H9 (cell line): ENCODE data around the gene MSI2. TPM values are rescaled to one million over a fixed set of nuclear protein-coding genes. Genes with fewer than 3 reads are reported as not detected.

Experiments used
- DNase-seq: peaks from one replicate; pipeline ENCODE4 v3.0.0-alpha.2; 2017
- H2AFZ ChIP-seq: one replicate; pipeline ENCODE4 v1.6.1; 2013; ENCODE audit warnings: mild to moderate bottlenecking, low read length, control low read depth, moderate library complexity
- H2AK5ac ChIP-seq: 2 replicates; pipeline ENCODE4 v1.6.1; 2013; ENCODE audit warnings: low read length, control low read depth, mixed read lengths; ENCODE audit not compliant: insufficient read length
- H2BK120ac ChIP-seq: one replicate; pipeline ENCODE4 v1.6.1; 2013; ENCODE audit warnings: low read depth, mild to moderate bottlenecking, low read length, control low read depth, inconsistent platforms; ENCODE audit not compliant: poor library complexity, severe bottlenecking
- H2BK12ac ChIP-seq: 2 replicates; pipeline ENCODE4 v1.6.1; 2013; ENCODE audit warnings: low read length, control low read depth, mixed read lengths, low read depth; ENCODE audit not compliant: insufficient read length
- H2BK15ac ChIP-seq: 2 replicates; pipeline ENCODE4 v1.6.1; 2013; ENCODE audit warnings: low read depth, low read length, control low read depth
- H2BK20ac ChIP-seq: one replicate; pipeline ENCODE4 v1.6.1; 2013; ENCODE audit warnings: low read depth, mild to moderate bottlenecking, low read length, control low read depth, inconsistent platforms; ENCODE audit not compliant: poor library complexity, severe bottlenecking
- H2BK5ac ChIP-seq: 2 replicates; pipeline ENCODE4 v1.6.1; 2013; ENCODE audit warnings: low read length, control low read depth, mixed read lengths; ENCODE audit not compliant: insufficient read length
- H3K14ac ChIP-seq: 2 replicates; pipeline ENCODE4 v1.6.1; 2013; ENCODE audit warnings: low read length, control low read depth; ENCODE audit not compliant: insufficient read depth
- H3K18ac ChIP-seq: 2 replicates; pipeline ENCODE4 v1.6.1; 2013; ENCODE audit warnings: low read depth, mild to moderate bottlenecking, mixed read lengths, low read length, control low read depth; ENCODE audit not compliant: insufficient read length
- H3K23ac ChIP-seq: 2 replicates; pipeline ENCODE4 v1.6.1; 2013; ENCODE audit warnings: low read length, control low read depth, mixed read lengths, low read depth; ENCODE audit not compliant: insufficient read length
- H3K23me2 ChIP-seq: 2 replicates; pipeline ENCODE4 v1.6.1; 2013; ENCODE audit warnings: low read depth, mild to moderate bottlenecking, mixed read lengths, low read length, control low read depth; ENCODE audit not compliant: insufficient read length, poor library complexity, severe bottlenecking
- H3K27ac ChIP-seq: 2 replicates; pipeline ENCODE4 v1.5.1; 2013; ENCODE audit warnings: low read length, control low read depth, mixed read lengths, low read depth; ENCODE audit not compliant: insufficient read length
- H3K27me3 ChIP-seq: 2 replicates; pipeline ENCODE4 v1.6.1; 2013; ENCODE audit warnings: low read length, control low read depth, inconsistent platforms; ENCODE audit not compliant: insufficient read depth
- H3K4ac ChIP-seq: 2 replicates; pipeline ENCODE4 v1.6.1; 2013; ENCODE audit warnings: low read depth, mild to moderate bottlenecking, control low read depth, inconsistent platforms, low read length, moderate library complexity
- H3K4me1 ChIP-seq: 2 replicates; pipeline ENCODE4 v1.6.1; 2013; ENCODE audit warnings: low read length, control low read depth, inconsistent platforms; ENCODE audit not compliant: insufficient read depth
- H3K4me2 ChIP-seq: 2 replicates; pipeline ENCODE4 v1.6.1; 2013; ENCODE audit warnings: low read length, control low read depth, mixed read lengths; ENCODE audit not compliant: insufficient read length, insufficient read depth
- H3K56ac ChIP-seq: 2 replicates; pipeline ENCODE4 v1.6.1; 2013; ENCODE audit warnings: low read depth, mild to moderate bottlenecking, mixed read lengths, low read length, control low read depth; ENCODE audit not compliant: insufficient read length
- H3K79me1 ChIP-seq: 2 replicates; pipeline ENCODE4 v1.6.1; 2013; ENCODE audit warnings: low read depth, mild to moderate bottlenecking, moderate library complexity, low read length, control low read depth, inconsistent platforms; ENCODE audit not compliant: insufficient read depth, poor library complexity, severe bottlenecking
- H3K79me2 ChIP-seq: 2 replicates; pipeline ENCODE4 v1.6.1; 2013; ENCODE audit warnings: low read length, control low read depth, inconsistent platforms; ENCODE audit not compliant: insufficient read depth
- H3K9ac ChIP-seq: 2 replicates; pipeline ENCODE4 v1.6.1; 2013; ENCODE audit warnings: low read length, control low read depth, mixed read lengths; ENCODE audit not compliant: insufficient read length; ENCODE audit errors: extremely low read depth
- H3K9me3 ChIP-seq: one replicate; pipeline ENCODE4 v1.6.1; 2013; ENCODE audit warnings: low read depth, low read length, inconsistent platforms; ENCODE audit not compliant: control insufficient read depth
- H3T11ph ChIP-seq: one replicate; pipeline ENCODE4 v1.6.1; 2013; ENCODE audit warnings: mild to moderate bottlenecking, low read length, control low read depth, inconsistent platforms
- H4K20me1 ChIP-seq: one replicate; pipeline ENCODE4 v1.6.1; 2013; ENCODE audit not compliant: control insufficient read depth, insufficient read length, insufficient read depth
- H4K5ac ChIP-seq: 2 replicates; pipeline ENCODE4 v1.6.1; 2013; ENCODE audit warnings: low read depth, mild to moderate bottlenecking, mixed read lengths, low read length, control low read depth; ENCODE audit not compliant: insufficient read length
- H4K8ac ChIP-seq: replicated peaks from 2 replicates; pipeline ENCODE4 v1.6.1; 2013; ENCODE audit warnings: low read length, control low read depth, mixed read lengths, low read depth; ENCODE audit not compliant: insufficient read length
- H4K91ac ChIP-seq: 2 replicates; pipeline ENCODE4 v1.6.1; 2013; ENCODE audit warnings: low read depth, mild to moderate bottlenecking, moderate library complexity, mixed read lengths, low read length, control low read depth; ENCODE audit not compliant: insufficient read length
- H3K27ac Mint-ChIP-seq, 3 experiments: 2 replicates in 2 of 3; 3 replicates in 1 of 3; pipeline ENCODE4 v1.8.0; 2020 to 2021; ENCODE audit warnings: mixed read lengths in 3 of 3, mild to moderate bottlenecking in 1 of 3, moderate library complexity in 1 of 3
- H3K27me3 Mint-ChIP-seq: 2 replicates; pipeline ENCODE4 v1.8.0; 2021; ENCODE audit warnings: low read depth, mild to moderate bottlenecking, moderate library complexity, mixed read lengths
- H3K36me3 Mint-ChIP-seq, 3 experiments: 2 replicates in 2 of 3; 3 replicates in 1 of 3; pipeline ENCODE4 v1.8.0; 2020 to 2021; ENCODE audit warnings: low read depth in 3 of 3, mixed read lengths in 3 of 3; ENCODE audit not compliant: insufficient read depth in 1 of 3
- H3K4me1 Mint-ChIP-seq, 2 experiments: 2 replicates each; pipeline ENCODE4 v1.8.0; 2020; ENCODE audit warnings: mixed read lengths in 2 of 2
- H3K4me3 Mint-ChIP-seq, 2 experiments: 2 replicates in 1 of 2; 3 replicates in 1 of 2; pipeline ENCODE4 v1.8.0; 2020 to 2021; ENCODE audit warnings: mild to moderate bottlenecking in 2 of 2, mixed read lengths in 2 of 2, moderate library complexity in 1 of 2
- H3K9me3 Mint-ChIP-seq, 2 experiments: 2 replicates in 1 of 2; 3 replicates in 1 of 2; pipeline ENCODE4 v1.8.0; 2020; ENCODE audit warnings: mild to moderate bottlenecking in 2 of 2, mixed read lengths in 2 of 2, moderate library complexity in 1 of 2
- WGBS: extraction: QIAGEN DNeasy Blood & Tissue Kit; methylation state at CpG from one replicate; pipeline ENCODE4 v1.1.7; 2013; ENCODE audit warnings: missing lambda C conversion rate, low lambda C conversion rate, mixed read lengths; ENCODE audit not compliant: insufficient read length; ENCODE audit errors: extremely low coverage; 5-methylcytosine and 5-hydroxymethylcytosine counted together
- total RNA-seq: library from RNA; stranded (reverse); gene quantifications from 2 replicates; pipeline ENCODE4 v1.2.1, GENCODE V29; 2021
- TF ChIP-seq, protein P1 (sequence below): fragments of 200-600 bp; sonication (generic); conservative IDR thresholded peaks from 3 replicates; pipeline ENCODE4 v1.8.0; 2021; ENCODE audit warnings: antibody characterized with exemption, mild to moderate bottlenecking

MSI2 gene
- total RNA-seq, 1 experiment from 2014 or later = 98.5 TPM

DNA sequence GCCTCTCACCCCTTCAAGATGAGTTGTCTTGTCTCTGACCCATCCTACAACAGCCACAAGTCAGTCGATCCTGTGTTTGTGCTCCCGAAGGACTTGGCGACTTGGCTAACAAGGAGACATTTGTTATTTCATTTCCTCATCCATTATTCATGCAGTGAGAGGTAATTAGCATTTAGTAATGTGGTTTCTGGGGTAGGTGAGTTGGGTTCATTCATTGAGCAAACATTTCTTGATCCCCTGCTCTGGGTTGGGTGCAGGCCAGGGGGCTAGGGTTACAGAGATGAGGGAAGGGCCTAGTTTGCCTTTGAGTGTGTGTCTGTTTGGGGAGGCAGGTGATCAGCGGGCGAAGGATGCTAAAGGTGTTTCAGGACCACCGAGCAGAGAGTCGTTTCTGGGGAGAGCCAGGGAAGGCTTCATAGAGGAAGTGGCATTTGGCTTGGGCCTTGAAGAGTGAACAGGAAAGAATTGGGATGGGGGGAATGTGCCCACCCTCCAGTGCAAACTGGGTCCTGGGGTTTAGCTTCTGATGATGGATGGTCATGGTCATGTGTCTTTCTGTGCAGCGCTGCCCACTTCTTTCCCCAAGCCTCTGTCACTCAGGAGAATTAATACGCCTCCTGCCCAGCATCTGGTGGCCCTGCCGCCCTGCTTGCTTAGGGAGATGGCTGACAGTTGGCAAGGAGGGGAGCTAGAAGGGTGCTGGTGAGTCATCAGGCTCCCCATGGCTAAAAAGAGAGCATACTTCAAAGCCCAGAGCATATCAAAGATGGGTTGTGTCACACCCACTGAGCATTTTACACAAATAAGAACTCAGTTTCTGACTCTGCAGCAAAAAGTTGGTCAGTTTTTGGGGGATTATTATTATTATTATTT is 38.5 kb downstream of the MSI2 start:
- no peak overlapping the region for H4K91ac ChIP-seq
- no peak overlapping the region for H3K23ac ChIP-seq
- H3K9me3 ChIP-seq = peaks cover 4% of the 10 kb centered on the region
- H3K27ac ChIP-seq = no peak overlapping the region
- no peak for DNase-seq
- H3K14ac ChIP-seq = no peak overlapping the region
- H3K27me3 ChIP-seq = no peaks in the 10 kb centered on the region
- H3K56ac ChIP-seq = no peak overlapping the region
- peaks cover 4% of the 10 kb centered on the region for H3K79me1 ChIP-seq
- no peak overlapping the region for H2AFZ ChIP-seq
- peaks cover 38 to 57% (median 39%) of the 10 kb centered on the region in 3 experiments for H3K36me3 Mint-ChIP-seq
- no peaks in the 10 kb centered on the region; the same call in 1 of the 2 replicates for H3K79me2 ChIP-seq
- H4K8ac ChIP-seq = no peak overlapping the region
- H2BK5ac ChIP-seq = no peak overlapping the region
- no CpG with 5 or more reads among the region's 10 CpGs for WGBS
- H3K27ac Mint-ChIP-seq = peak overlapping the region in 2 of 3 experiments; percentile 78 to 85; a peak in 5 of 7 replicates
- H3K4me3 Mint-ChIP-seq = peak overlapping the region in 1 of 2 experiments; percentile 8; a peak in 2 of 5 replicates
- TF ChIP-seq, protein P1, sequence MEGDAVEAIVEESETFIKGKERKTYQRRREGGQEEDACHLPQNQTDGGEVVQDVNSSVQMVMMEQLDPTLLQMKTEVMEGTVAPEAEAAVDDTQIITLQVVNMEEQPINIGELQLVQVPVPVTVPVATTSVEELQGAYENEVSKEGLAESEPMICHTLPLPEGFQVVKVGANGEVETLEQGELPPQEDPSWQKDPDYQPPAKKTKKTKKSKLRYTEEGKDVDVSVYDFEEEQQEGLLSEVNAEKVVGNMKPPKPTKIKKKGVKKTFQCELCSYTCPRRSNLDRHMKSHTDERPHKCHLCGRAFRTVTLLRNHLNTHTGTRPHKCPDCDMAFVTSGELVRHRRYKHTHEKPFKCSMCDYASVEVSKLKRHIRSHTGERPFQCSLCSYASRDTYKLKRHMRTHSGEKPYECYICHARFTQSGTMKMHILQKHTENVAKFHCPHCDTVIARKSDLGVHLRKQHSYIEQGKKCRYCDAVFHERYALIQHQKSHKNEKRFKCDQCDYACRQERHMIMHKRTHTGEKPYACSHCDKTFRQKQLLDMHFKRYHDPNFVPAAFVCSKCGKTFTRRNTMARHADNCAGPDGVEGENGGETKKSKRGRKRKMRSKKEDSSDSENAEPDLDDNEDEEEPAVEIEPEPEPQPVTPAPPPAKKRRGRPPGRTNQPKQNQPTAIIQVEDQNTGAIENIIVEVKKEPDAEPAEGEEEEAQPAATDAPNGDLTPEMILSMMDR = no peak
- H3K4ac ChIP-seq = no peak overlapping the region
- H2BK15ac ChIP-seq = no peak overlapping the region
- no peak overlapping the region for H3K9ac ChIP-seq
- H2BK20ac ChIP-seq = no peak overlapping the region
- no peak overlapping the region for H3K4me2 ChIP-seq
- no peak overlapping the region for H3T11ph ChIP-seq
- H3K27me3 Mint-ChIP-seq = no peaks in the 10 kb centered on the region
- no peak overlapping the region for H2BK12ac ChIP-seq
- H2BK120ac ChIP-seq = no peak overlapping the region
- no peaks in the 10 kb centered on the region for H3K23me2 ChIP-seq
- H3K4me1 ChIP-seq = peaks cover 10% of the 10 kb centered on the region
- H3K4me1 Mint-ChIP-seq = peaks cover 33 to 43% of the 10 kb centered on the region in 2 experiments
- peaks cover 13 to 18% of the 10 kb centered on the region in 2 experiments for H3K9me3 Mint-ChIP-seq
- H4K20me1 ChIP-seq = no peaks in the 10 kb centered on the region
- no peak overlapping the region for H3K18ac ChIP-seq
- H2AK5ac ChIP-seq = no peak overlapping the region
- no peak overlapping the region for H4K5ac ChIP-seq
